22Rv1 (cell line): ENCODE measurements around the gene VAX1.

Experiments
- ZFX ChIP-seq: fragments of 450-650 bp; IDR thresholded peaks from 2 replicates; pipeline ENCODE4 v1.6.1; 2017; ENCODE audit warnings: antibody characterized with exemption, borderline replicate concordance
- TF ChIP-seq, protein P1 (sequence below): fragments of 450-650 bp; IDR thresholded peaks from 2 replicates; pipeline ENCODE4 v1.5.1; 2017; ENCODE audit warnings: mild to moderate bottlenecking

DNA sequence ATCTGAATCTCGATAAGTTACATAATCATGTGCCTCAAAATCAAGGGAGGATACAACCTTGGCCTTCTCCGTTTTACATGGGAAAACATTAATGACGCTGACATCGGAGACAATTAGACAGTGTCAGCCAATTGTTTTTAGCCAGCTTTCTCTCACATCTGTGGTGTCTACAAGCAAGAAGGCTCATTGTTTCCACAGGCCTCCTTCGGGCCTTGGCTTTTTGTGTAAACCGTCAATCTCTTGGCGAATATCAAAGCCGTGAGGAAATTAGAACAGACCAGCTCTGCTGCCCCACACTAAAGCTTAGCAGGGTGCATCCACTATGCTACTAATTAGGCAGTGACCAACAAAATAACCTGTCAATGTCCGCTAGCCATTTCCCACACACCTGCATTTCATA, 43.2 kb downstream of the VAX1 start:
- TF ChIP-seq, protein P1, sequence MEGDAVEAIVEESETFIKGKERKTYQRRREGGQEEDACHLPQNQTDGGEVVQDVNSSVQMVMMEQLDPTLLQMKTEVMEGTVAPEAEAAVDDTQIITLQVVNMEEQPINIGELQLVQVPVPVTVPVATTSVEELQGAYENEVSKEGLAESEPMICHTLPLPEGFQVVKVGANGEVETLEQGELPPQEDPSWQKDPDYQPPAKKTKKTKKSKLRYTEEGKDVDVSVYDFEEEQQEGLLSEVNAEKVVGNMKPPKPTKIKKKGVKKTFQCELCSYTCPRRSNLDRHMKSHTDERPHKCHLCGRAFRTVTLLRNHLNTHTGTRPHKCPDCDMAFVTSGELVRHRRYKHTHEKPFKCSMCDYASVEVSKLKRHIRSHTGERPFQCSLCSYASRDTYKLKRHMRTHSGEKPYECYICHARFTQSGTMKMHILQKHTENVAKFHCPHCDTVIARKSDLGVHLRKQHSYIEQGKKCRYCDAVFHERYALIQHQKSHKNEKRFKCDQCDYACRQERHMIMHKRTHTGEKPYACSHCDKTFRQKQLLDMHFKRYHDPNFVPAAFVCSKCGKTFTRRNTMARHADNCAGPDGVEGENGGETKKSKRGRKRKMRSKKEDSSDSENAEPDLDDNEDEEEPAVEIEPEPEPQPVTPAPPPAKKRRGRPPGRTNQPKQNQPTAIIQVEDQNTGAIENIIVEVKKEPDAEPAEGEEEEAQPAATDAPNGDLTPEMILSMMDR: no peak
- no peak for TF ChIP-seq ZFX
